ENCODE measurements around the gene COL4A5.

DNA sequence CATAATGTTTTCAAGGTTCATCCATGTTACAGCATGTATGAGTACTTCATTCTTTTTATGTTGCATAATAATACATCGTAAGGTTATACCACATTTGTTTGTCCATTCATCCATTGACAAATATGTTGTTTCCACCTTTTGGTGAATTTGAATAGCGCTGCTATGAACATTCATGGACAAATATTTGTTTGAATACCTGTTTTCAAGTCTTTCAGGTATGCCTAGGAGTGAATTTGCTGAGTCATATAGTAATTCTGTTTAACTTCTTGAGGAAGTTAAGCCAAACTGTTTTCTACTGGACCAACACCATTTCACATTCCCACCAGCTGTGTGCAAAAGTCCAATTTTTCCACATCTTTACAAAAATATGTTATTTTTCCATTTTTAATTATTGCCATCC, 265.2 kb downstream of the COL4A5 start:
- TF ChIP-seq CTCF (IDR thresholded peaks at IDR 0.05) (no peak), POLR2A (IDR thresholded peaks at IDR 0.05) (no peak), EP300 (IDR thresholded peaks at IDR 0.05) (no peak)

Measured in stomach (tissue), 4 donors.